Esophagus muscularis mucosa (tissue), 4 donors: ENCODE measurements around the gene F7.

Experiments used
- CTCF ChIP-seq, 3 experiments: fragments of 200-600 bp in 2 of 3; fragments of 450-650 bp in 1 of 3; sonication (generic) in 2 of 3; IDR thresholded peaks; one replicate each; pipeline ENCODE4 v1.5.1; 2017 to 2019; ENCODE audit warnings: antibody characterized with exemption in 3 of 3, mild to moderate bottlenecking in 2 of 3, moderate library complexity in 1 of 3
- EP300 ChIP-seq: sonication (generic); formaldehyde crosslinking; IDR thresholded peaks from one replicate; pipeline ENCODE4 v1.6.1; 2017; ENCODE audit warnings: antibody characterized with exemption
- POLR2A ChIP-seq: fragments of 450-650 bp; IDR thresholded peaks from one replicate; pipeline ENCODE4 v1.6.1; 2017; ENCODE audit warnings: antibody characterized with exemption, moderate library complexity, mild to moderate bottlenecking, low read depth
- POLR2AphosphoS5 ChIP-seq, 2 donors: sonication (generic); formaldehyde crosslinking; IDR thresholded peaks; one replicate each; pipeline ENCODE4 v1.6.1; 2017; ENCODE audit warnings: antibody characterized with exemption in 2 of 2

- TF ChIP-seq POLR2AphosphoS5 (IDR thresholded peaks at IDR 0.05) (no peak), CTCF (IDR thresholded peaks at IDR 0.05) (no peak), EP300 (no peak), POLR2A (no peak)
Measured at GRCh38 chr13:113114511-113115362, 9.1 kb downstream of the F7 start.
